ENCODE measurements around the gene VASP.

The VASP gene

GRCh38 chr19:45571457-45572220 is 64.4 kb downstream of the VASP start:
- Histone ChIP-seq H3K9me3 (ENCODE audit: insufficient read depth, low read depth, low read length) (no peaks in the 10 kb centered on the region), H3K27me3 (ENCODE audit: insufficient read depth, low read length) (no peaks in the 10 kb centered on the region), H3K4me1 (ENCODE audit: insufficient read depth, low read length) (peaks cover 3% of the 10 kb centered on the region; the same call in 1 of the 2 replicates), H3K27ac (ENCODE audit: low read length) (no peak overlapping the region), H3K36me3 (ENCODE audit: insufficient read depth, low read depth, low read length) (no peaks in the 10 kb centered on the region), H3K4me3 (ENCODE audit: low read length) (no peak overlapping the region), H3K9ac (ENCODE audit: low read depth, low read length) (no peak overlapping the region)

GRCh38 chr19:45574526-45574925 is 67.2 kb downstream of the VASP start:
- H3K4me3 ChIP-seq (ENCODE audit: low read length), result no peak overlapping the region
- no peak overlapping the region for H3K27ac ChIP-seq (ENCODE audit: low read length)
- H3K4me1 ChIP-seq (ENCODE audit: insufficient read depth, low read length), result peaks cover 17% of the 10 kb centered on the region; the same call in 1 of the 2 replicates
- H3K9ac ChIP-seq (ENCODE audit: low read depth, low read length), result no peak overlapping the region
- H3K27me3 ChIP-seq (ENCODE audit: insufficient read depth, low read length), result no peaks in the 10 kb centered on the region
- H3K36me3 ChIP-seq (ENCODE audit: insufficient read depth, low read depth, low read length), result no peaks in the 10 kb centered on the region
- H3K9me3 ChIP-seq (ENCODE audit: insufficient read depth, low read depth, low read length), result no peaks in the 10 kb centered on the region

- Histone ChIP-seq H3K4me3 (ENCODE audit: low read length) (no peak overlapping the region), H3K27me3 (ENCODE audit: insufficient read depth, low read length) (no peaks in the 10 kb centered on the region), H3K4me1 (ENCODE audit: insufficient read depth, low read length) (peaks cover 14% of the 10 kb centered on the region; the same call in 1 of the 2 replicates), H3K9me3 (ENCODE audit: insufficient read depth, low read depth, low read length) (no peaks in the 10 kb centered on the region), H3K9ac (ENCODE audit: low read depth, low read length) (no peak overlapping the region), H3K36me3 (ENCODE audit: insufficient read depth, low read depth, low read length) (no peaks in the 10 kb centered on the region), H3K27ac (ENCODE audit: low read length) (no peak overlapping the region)
These were observed 67.9 kb downstream of the VASP start for GRCh38 chr19:45575216-45575615.

Measured in iPS-20b (cell line).